Skeletal muscle tissue (tissue), 2 donors: ENCODE data around the gene RASSF7. TPM values are rescaled to one million over a fixed set of nuclear protein-coding genes. Genes with fewer than 3 reads are reported as not detected.
A peak's percentile ranks its signal among the peaks of the same experiment; 100 is the strongest.

Experiments
- small RNA-seq: library from RNA; depleted of rRNA; stranded (forward); fragments of <200 nt; gene quantifications from one replicate; pipeline ENCODE3, GENCODE V24; 2014
- total RNA-seq: library from RNA; depleted of rRNA; stranded (reverse); fragments of >200 nt; gene quantifications from one replicate; pipeline ENCODE4 v1.2.3, GENCODE V29; 2014

The RASSF7 gene
- total RNA-seq, 1 donor from 2014 or later = 0.52 TPM

Small RNAs within 50 kb of the gene (small RNA-seq; reads per million reads assigned to genes)
- gene MIR210 = 33.0 reads per million, percentile 94 among the genes with 10 or more reads in this experiment

Other genes starting within 250 kb of the RASSF7 start
- gene IFITM1, start 246.9 kb upstream of the RASSF7 start, total RNA-seq = 13.0 TPM
- 15.7 TPM for gene IFITM3, start 240.1 kb upstream of the RASSF7 start, total RNA-seq
- gene B4GALNT4, start 191.5 kb upstream of the RASSF7 start, total RNA-seq = 5.2 TPM
- gene PKP3, start 166.8 kb upstream of the RASSF7 start, total RNA-seq = 1.0 TPM
- 5.7 TPM for gene SIGIRR, start 146.0 kb upstream of the RASSF7 start, total RNA-seq
- not detected for gene ANO9, start 119.0 kb upstream of the RASSF7 start, total RNA-seq
- gene PTDSS2, start 110.7 kb upstream of the RASSF7 start, total RNA-seq = 21.4 TPM
- gene RNH1, start 53.7 kb upstream of the RASSF7 start, total RNA-seq = 84.5 TPM
- 63.2 TPM for gene HRAS, start 25.4 kb upstream of the RASSF7 start, total RNA-seq
- under 0.01 TPM for gene LRRC56, start 23.4 kb upstream of the RASSF7 start, total RNA-seq
- under 0.01 TPM for gene LMNTD2, start 232 bp upstream of the RASSF7 start, total RNA-seq
- 21.9 TPM for gene PHRF1, start 15.5 kb downstream of the RASSF7 start, total RNA-seq
- gene IRF7, start 55.0 kb downstream of the RASSF7 start, total RNA-seq = 6.8 TPM
- gene CDHR5, start 64.0 kb downstream of the RASSF7 start, total RNA-seq = 1.0 TPM
- gene SCT, start 66.2 kb downstream of the RASSF7 start, total RNA-seq = 74.6 TPM
- not detected for gene DRD4, start 76.3 kb downstream of the RASSF7 start, total RNA-seq
- 17.2 TPM for gene DEAF1, start 134.3 kb downstream of the RASSF7 start, total RNA-seq
- 5.7 TPM for gene TMEM80, start 134.8 kb downstream of the RASSF7 start, total RNA-seq
- gene EPS8L2, start 145.3 kb downstream of the RASSF7 start, total RNA-seq = 1.0 TPM
- gene TALDO1, start 186.5 kb downstream of the RASSF7 start, total RNA-seq = 78.3 TPM
- 14.6 TPM for gene GATD1, start 216.5 kb downstream of the RASSF7 start, total RNA-seq
- gene CEND1, start 229.1 kb downstream of the RASSF7 start, total RNA-seq = not detected
- 2.6 TPM for gene SLC25A22, start 237.3 kb downstream of the RASSF7 start, total RNA-seq
- gene PIDD1, start 244.3 kb downstream of the RASSF7 start, total RNA-seq = 2.1 TPM
- 414 TPM for gene RPLP2, start 249.0 kb downstream of the RASSF7 start, total RNA-seq